NCI-H82 (cell line): ENCODE measurements around the gene GUF1.

Source experiments
- DNase-seq: peaks from one replicate; lab custom pipeline; 2025; lab: John Stamatoyannopoulos, UW

Gene GUF1

DNA sequence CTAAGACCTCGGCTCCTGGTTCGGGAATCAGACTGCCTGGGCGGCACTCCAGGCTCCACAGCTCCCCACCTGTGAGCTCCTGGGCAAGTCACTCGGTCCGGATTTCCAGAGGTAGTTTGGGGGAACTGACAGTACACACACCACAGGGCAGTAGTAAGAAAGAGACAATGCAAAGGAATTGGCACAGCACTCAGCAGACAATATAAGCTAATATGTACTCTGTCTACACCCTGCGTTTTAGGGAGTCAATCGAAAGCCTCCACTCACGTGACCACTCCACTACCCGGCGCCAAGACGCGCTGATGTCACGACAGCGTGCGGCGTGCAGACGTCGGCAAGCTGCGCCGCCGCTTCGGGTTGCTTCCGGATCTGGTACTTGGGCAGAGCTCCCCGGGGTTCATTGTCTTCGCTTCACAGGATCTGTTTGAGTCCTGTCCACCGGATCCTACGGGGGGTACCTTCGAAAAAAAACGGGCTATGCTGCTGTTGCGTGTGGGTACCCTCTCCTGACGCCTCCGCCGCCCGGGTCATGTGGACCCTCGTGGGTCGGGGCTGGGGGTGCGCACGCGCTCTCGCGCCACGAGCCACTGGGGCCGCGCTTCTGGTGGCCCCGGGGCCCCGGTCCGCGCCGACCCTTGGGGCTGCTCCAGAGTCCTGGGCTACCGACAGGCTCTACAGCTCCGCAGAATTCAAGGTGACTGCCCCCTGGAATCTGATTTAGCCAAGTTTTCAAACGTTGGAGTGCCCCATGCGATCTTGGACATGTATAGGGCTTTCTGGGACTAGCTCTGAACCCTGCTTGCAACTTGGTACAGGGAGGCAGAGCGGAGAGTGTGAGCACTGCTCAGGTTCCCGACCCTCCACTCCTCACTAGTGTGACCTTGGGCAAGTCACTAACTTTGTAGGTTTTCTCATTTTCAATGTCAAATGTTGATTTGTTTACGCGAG is at the start of gene GUF1:
Gene GUF1 (plus strand): TSS at position 327 of the 948 bp plus-strand sequence. CDS start 203 bp downstream, at position 530.
- peak; percentile 90 for DNase-seq

DNA sequence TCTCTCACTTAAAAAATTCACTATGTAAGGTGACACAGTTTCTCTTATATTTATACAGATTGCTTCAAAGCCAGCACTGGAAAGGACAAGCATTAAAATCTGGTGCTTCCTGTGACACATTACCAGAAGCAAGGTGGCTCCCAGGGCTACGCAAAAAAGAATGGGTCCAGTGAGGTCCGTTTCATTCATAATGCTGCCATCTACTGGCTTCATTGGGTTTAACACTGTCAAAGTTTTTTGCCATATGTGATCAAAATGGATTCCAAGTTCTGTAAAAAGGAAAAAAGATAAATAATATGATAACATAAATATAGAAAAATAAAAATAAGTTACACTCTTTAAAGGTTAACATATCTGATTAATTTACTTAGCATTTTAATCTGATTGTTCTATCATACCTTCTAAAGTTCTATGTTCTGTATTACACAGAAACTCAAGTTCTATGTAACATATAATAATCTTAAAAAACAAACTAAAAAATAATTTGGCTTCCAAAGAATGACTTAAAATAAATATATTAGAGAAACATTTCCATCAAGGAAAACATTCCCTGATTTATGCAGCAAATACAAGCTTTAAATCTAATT is 48.8 kb upstream of the GUF1 start:
- peak; percentile 74 for DNase-seq

- no peak for DNase-seq
These were observed 46.1 kb upstream of the GUF1 start for GRCh38 chr4:44632089-44632488.

- peak; percentile 19 for DNase-seq
These were observed 45.5 kb upstream of the GUF1 start for GRCh38 chr4:44632733-44633132.

- peak; percentile 3 for DNase-seq
These were observed 40.1 kb upstream of the GUF1 start for GRCh38 chr4:44638091-44638490.

DNA sequence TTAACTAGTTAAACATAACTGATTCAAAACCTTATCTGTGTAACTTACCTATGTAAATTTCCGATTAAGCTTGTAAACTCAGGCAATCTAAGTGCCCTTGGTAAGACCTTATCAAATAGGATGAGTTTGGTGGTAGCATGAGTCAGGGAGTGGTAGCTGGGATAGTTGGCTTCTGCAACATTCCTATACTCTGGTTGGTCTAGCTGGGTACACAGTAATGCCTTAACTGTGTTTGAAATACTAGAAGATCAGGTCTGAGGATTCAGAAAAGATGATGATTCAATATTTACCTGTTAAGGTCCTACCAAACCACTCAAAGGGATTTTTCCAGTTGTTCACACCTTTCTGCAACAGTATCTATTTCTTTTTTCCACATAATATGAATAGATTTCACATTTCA is 32.1 kb upstream of the GUF1 start:
- no peak for DNase-seq

DNA sequence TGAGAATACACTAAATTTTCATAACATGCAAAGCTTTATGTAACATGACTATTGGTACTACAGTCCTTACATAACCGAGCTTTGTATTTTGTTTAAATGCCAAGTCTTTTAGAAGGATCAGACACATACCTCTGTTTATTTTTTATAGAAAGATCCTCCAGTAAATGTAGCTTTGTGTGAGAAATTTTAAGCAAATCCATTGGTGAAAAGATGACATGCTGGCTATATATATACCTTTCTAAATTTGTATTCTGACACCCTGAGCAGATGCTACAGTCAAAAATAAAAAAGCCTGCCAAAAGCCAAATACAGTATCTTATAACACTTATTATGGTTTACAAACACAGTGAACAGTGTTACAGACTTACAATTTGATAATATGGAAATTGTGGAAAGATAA is 26.8 kb upstream of the GUF1 start, which contains the start of gene YIPF7:
Gene YIPF7 (minus strand): TSS at position 201 of the 400 bp plus-strand sequence. CDS start 1,525 bp downstream, outside the sequence.
- DNase-seq, result no peak

DNA sequence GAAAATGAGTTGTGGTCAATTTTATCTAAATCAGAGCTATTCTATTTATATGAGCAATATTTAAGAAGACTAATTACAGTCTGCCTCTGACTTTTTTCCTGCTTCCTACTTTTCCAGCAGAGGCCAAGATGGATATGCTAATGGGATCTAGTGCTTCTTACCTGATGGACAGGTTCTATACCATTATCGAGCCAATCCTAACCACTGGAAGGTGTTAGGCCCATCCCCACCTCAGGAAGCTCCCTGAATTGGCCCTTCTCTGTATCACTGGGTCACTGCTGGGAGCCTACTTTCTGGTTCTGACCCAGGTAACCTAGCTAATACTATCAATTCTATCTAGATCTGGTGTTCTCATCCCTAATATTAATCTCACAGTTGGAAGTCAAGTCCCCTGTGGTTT is 26.2 kb upstream of the GUF1 start:
- no peak for DNase-seq

GRCh38 chr4:44660396-44660795 is 17.8 kb upstream of the GUF1 start:
- DNase-seq, result no peak

- no peak for DNase-seq
These were observed 16.1 kb upstream of the GUF1 start for GRCh38 chr4:44661940-44662622.

DNA sequence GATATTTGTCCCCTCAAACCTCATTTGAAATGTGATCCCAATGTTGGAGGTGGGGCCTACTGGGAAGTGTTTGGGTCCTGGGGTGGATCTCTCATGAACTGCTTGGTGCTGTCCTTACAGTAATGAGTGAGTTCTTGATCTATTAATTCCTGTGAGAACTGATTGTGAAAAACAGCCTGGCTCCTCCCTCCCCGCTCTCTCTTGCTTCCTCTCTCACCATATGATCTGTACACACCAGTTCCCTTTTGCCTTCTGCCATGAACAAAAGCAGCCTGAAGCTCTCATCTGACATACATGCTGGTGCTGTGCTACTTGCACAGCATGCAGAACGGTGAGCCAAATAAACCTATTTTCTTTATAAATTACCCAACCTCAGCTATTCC is 15.6 kb upstream of the GUF1 start:
- no peak for DNase-seq

DNA sequence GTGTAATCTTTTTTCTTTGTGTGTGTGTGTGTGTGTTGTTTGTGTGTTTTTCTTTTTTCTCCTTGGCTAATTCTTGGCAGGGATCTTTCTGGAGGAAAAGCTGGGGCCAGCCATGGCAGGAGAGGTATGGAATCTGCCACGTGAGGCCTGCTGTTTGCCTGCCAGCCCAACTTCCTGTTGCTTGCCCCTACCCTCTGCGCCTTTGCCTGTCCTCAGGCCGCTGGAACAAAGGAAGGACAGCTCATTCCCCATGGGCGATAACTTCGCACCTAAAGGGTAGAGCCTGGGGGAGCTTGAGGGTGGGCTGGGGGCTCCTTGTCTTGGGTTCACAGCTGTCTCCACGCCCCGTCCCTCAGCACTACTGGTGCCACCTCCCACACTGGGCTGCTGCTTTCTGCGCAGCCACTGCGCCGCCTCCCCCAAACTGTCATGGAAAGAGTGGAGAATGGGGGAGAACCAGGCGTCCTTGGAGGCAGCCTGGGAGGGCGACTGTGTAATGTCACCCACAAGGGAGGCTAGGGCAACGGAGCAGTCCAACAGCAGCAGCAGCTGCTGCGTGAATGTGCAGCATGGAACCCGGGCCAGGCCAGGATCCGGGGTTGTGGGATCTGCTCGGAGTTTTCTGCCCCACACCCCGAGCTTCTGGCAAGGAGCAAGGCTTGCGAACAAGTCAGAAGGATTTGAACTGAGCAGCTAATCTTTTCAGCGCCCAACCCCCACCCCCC is 14.5 kb upstream of the GUF1 start:
- DNase-seq, result no peak

- DNase-seq, result no peak
These were observed 9.7 kb upstream of the GUF1 start for GRCh38 chr4:44668526-44668925.

GRCh38 chr4:44670506-44671199 is 7.6 kb upstream of the GUF1 start:
- DNase-seq, result no peak

GRCh38 chr4:44671636-44672035 is 6.6 kb upstream of the GUF1 start:
- no peak for DNase-seq

- no peak for DNase-seq
These were observed 3.7 kb upstream of the GUF1 start for GRCh38 chr4:44674471-44674870.

GRCh38 chr4:44675366-44675765 is 2.9 kb upstream of the GUF1 start:
- DNase-seq, result no peak

- peak; percentile 30 for DNase-seq
These were observed 840 bp downstream of the GUF1 start for GRCh38 chr4:44679060-44679459.

- DNase-seq, result no peak
These were observed 6.4 kb downstream of the GUF1 start for GRCh38 chr4:44684648-44685047.

DNA sequence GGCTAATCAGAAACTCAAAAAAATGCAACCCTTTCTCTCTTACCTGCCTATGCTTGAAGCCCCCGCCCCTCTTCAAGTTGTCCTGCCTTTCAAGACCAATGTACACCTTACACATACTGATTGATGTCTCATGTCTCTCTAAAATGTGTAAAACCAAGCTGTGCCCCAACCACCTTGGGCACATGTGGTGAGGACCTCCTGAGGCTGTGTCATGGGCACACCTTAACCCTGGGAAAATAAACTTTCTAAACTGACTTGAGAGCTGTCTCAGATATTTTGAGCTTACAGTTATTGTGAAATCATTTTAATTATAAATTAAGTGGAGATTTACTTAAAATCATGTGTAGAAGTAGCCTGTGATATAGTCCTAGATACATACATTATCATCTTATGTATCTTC is 22.2 kb downstream of the GUF1 start:
- no peak for DNase-seq

DNA sequence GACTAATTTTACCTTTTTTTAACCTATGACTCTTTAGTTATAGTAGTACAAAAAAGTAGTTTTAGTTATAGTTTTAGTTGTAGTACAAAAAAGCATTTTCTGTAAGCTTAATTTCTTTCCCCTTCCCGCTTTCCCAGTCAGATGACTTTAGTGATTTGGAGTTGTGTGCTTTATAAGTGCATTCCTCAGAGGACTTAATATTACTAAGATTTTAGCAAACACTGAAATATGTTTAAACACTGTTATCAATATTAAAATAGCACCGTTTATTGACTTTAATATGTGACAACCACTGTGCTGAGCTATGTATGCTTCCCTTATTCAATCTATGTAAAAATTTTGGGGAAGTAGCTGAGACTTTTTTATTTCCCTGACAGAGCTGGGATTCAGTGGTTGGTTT is 22.8 kb downstream of the GUF1 start:
- DNase-seq, result no peak
